DND-41 (cell line): ENCODE data around the gene SLC24A5.

Experiments
- ATAC-seq: fragments of 200-7000 bp; cut with Tn5 transposase; 3 replicates; pipeline ENCODE4 v1.9.1; 2021; ENCODE audit warnings: low read depth; ENCODE audit not compliant: insufficient read depth
- DNase-seq: peaks from one replicate; pipeline ENCODE4 v3.0.0-alpha.2; 2020
- H2AFZ ChIP-seq: 2 replicates; pipeline ENCODE4 v1.6.0; 2012; ENCODE audit warnings: low read depth, low read length
- H3K27ac ChIP-seq: 2 replicates; pipeline ENCODE4 v1.5.1; 2012; ENCODE audit warnings: low read length, inconsistent platforms
- H3K27me3 ChIP-seq: fragments of 200-600 bp; sonication (generic); 2 replicates; pipeline ENCODE4 v1.6.0; 2012; ENCODE audit warnings: low read length, mild to moderate bottlenecking, inconsistent platforms; ENCODE audit not compliant: insufficient read depth, poor library complexity
- H3K36me3 ChIP-seq: 2 replicates; pipeline ENCODE4 v1.5.1; 2012; ENCODE audit warnings: low read length, inconsistent platforms; ENCODE audit not compliant: insufficient read depth
- H3K4me1 ChIP-seq: 2 replicates; pipeline ENCODE4 v1.5.1; 2012; ENCODE audit warnings: mild to moderate bottlenecking, low read length; ENCODE audit not compliant: insufficient read depth
- H3K4me2 ChIP-seq: 2 replicates; pipeline ENCODE4 v1.6.0; 2012; ENCODE audit warnings: mild to moderate bottlenecking, moderate library complexity, low read length, inconsistent platforms; ENCODE audit not compliant: insufficient read depth
- H3K4me3 ChIP-seq, 2 experiments: fragments of 200-600 bp in 1 of 2; shearing (Covaris generic) in 1 of 2; 2 replicates each; pipeline ENCODE4 v1.5.1; 2012 to 2016; ENCODE audit warnings: inconsistent platforms in 2 of 2, low read length in 2 of 2, mild to moderate bottlenecking in 2 of 2, low read depth in 1 of 2, moderate library complexity in 1 of 2
- H3K79me2 ChIP-seq: 2 replicates; pipeline ENCODE4 v1.6.0; 2012; ENCODE audit warnings: low read length, inconsistent platforms; ENCODE audit not compliant: insufficient read depth
- H3K9ac ChIP-seq: 2 replicates; pipeline ENCODE4 v1.6.0; 2012; ENCODE audit warnings: low read depth, mild to moderate bottlenecking, inconsistent platforms, low read length, moderate library complexity
- H3K9me3 ChIP-seq: 2 replicates; pipeline ENCODE4 v1.5.1; 2012; ENCODE audit warnings: low read length, moderate library complexity, mild to moderate bottlenecking, inconsistent platforms; ENCODE audit not compliant: insufficient read depth, severe bottlenecking
- H4K20me1 ChIP-seq: 2 replicates; pipeline ENCODE4 v1.6.0; 2012; ENCODE audit warnings: low read length; ENCODE audit not compliant: insufficient read depth
- CTCF ChIP-seq: IDR thresholded peaks from 2 replicates; pipeline ENCODE4 v1.5.1; 2012; ENCODE audit warnings: borderline replicate concordance, low read length, moderate library complexity, mild to moderate bottlenecking; ENCODE audit not compliant: poor library complexity, severe bottlenecking; ENCODE audit errors: extremely low read depth
- EZH2 ChIP-seq: IDR thresholded peaks from 3 replicates; pipeline ENCODE4 v1.6.1; 2012; ENCODE audit warnings: borderline replicate concordance, low read depth, mild to moderate bottlenecking, moderate library complexity, low read length, inconsistent platforms; ENCODE audit not compliant: severe bottlenecking

The SLC24A5 gene

GRCh38 chr15:48089702-48090101 lies 31.1 kb upstream of the SLC24A5 start:
- H2AFZ ChIP-seq: no peak overlapping the region
- H3K79me2 ChIP-seq: no peaks in the 10 kb centered on the region
- H3K4me3 ChIP-seq: no peak overlapping the region
- H3K27me3 ChIP-seq: peaks cover 5% of the 10 kb centered on the region
- H3K4me1 ChIP-seq: no peaks in the 10 kb centered on the region
- no peak overlapping the region for H3K9ac ChIP-seq
- ATAC-seq (no peak), DNase-seq (no peak)
- H4K20me1 ChIP-seq: no peaks in the 10 kb centered on the region
- H3K27ac ChIP-seq: no peak overlapping the region
- H3K9me3 ChIP-seq: no peaks in the 10 kb centered on the region
- TF ChIP-seq EZH2: no peak
- TF ChIP-seq CTCF: no peak
- no peak overlapping the region for H3K4me2 ChIP-seq
- no peaks in the 10 kb centered on the region for H3K36me3 ChIP-seq

- Histone ChIP-seq H3K36me3 (no peaks in the 10 kb centered on the region), H3K79me2 (no peaks in the 10 kb centered on the region), H3K27me3 (peaks cover 5% of the 10 kb centered on the region), H3K4me3 (no peak overlapping the region), H3K4me1 (no peaks in the 10 kb centered on the region), H3K9me3 (no peaks in the 10 kb centered on the region), H2AFZ (no peak overlapping the region), H3K27ac (no peak overlapping the region), H3K9ac (no peak overlapping the region), H3K4me2 (no peak overlapping the region), H4K20me1 (no peaks in the 10 kb centered on the region)
- no peak for ATAC-seq
- no peak for TF ChIP-seq CTCF
- TF ChIP-seq EZH2: no peak
- DNase-seq: no peak
These were observed 30.7 kb upstream of the SLC24A5 start for GRCh38 chr15:48090115-48090514.

GRCh38 chr15:48090666-48091065 lies 30.1 kb upstream of the SLC24A5 start:
- Histone ChIP-seq H2AFZ (no peak overlapping the region), H3K9ac (no peak overlapping the region), H3K9me3 (no peaks in the 10 kb centered on the region), H3K4me1 (no peaks in the 10 kb centered on the region), H3K27ac (no peak overlapping the region), H3K79me2 (no peaks in the 10 kb centered on the region), H3K4me3 (no peak overlapping the region), H4K20me1 (no peaks in the 10 kb centered on the region), H3K4me2 (no peak overlapping the region), H3K27me3 (peaks cover 5% of the 10 kb centered on the region), H3K36me3 (no peaks in the 10 kb centered on the region)
- TF ChIP-seq CTCF (no peak), EZH2 (no peak)
- no peak for ATAC-seq
- DNase-seq: no peak

- no peak overlapping the region for H3K4me2 ChIP-seq
- DNase-seq (no peak), ATAC-seq (no peak)
- no peaks in the 10 kb centered on the region for H3K79me2 ChIP-seq
- no peaks in the 10 kb centered on the region for H3K4me1 ChIP-seq
- peaks cover 5% of the 10 kb centered on the region for H3K27me3 ChIP-seq
- no peak for TF ChIP-seq CTCF
- TF ChIP-seq EZH2: no peak
- no peaks in the 10 kb centered on the region for H3K36me3 ChIP-seq
- no peak overlapping the region for H3K27ac ChIP-seq
- no peak overlapping the region for H2AFZ ChIP-seq
- no peak overlapping the region for H3K4me3 ChIP-seq
- no peaks in the 10 kb centered on the region for H4K20me1 ChIP-seq
- H3K9ac ChIP-seq: no peak overlapping the region
- H3K9me3 ChIP-seq: no peaks in the 10 kb centered on the region
These were observed 29.3 kb upstream of the SLC24A5 start for GRCh38 chr15:48091522-48091921.
